Astrocyte (in vitro differentiated cells and primary cell): Measurements from ENCODE around the gene KRCC1. TPM values are rescaled to one million over a fixed set of nuclear protein-coding genes. Genes with fewer than 3 reads are reported as not detected.

ENCODE experiments used
- DNase-seq: peaks from one replicate; pipeline ENCODE4 v3.0.0-alpha.2; 2010; ENCODE audit warnings: low read depth
- FAIRE-seq: peaks from 2 replicates; lab custom pipeline; 2011; peaks lifted over from hg19 to GRCh38; lab: Jason Lieb, UNC
- H2AFZ ChIP-seq: 2 replicates; pipeline ENCODE4 v1.6.0; 2012; ENCODE audit warnings: low read depth, low read length, inconsistent platforms
- H3K27ac ChIP-seq: 2 replicates; pipeline ENCODE4 v1.5.1; 2011; ENCODE audit warnings: low read depth, low read length, inconsistent platforms
- H3K27me3 ChIP-seq: 2 replicates; pipeline ENCODE4 v1.6.0; 2011; ENCODE audit warnings: low read length, inconsistent platforms; ENCODE audit not compliant: insufficient read depth
- H3K36me3 ChIP-seq: 2 replicates; pipeline ENCODE4 v1.5.1; 2011; ENCODE audit warnings: low read length, inconsistent platforms; ENCODE audit not compliant: insufficient read depth
- H3K4me1 ChIP-seq: 2 replicates; pipeline ENCODE4 v1.5.1; 2011; ENCODE audit warnings: low read length, inconsistent platforms; ENCODE audit not compliant: insufficient read depth
- H3K4me2 ChIP-seq: 2 replicates; pipeline ENCODE4 v1.6.0; 2012; ENCODE audit warnings: low read length, inconsistent platforms
- H3K4me3 ChIP-seq: 2 replicates; pipeline ENCODE4 v1.5.1; 2011; ENCODE audit warnings: low read depth, mild to moderate bottlenecking, low read length, inconsistent platforms; ENCODE audit not compliant: insufficient read depth
- H3K79me2 ChIP-seq: 2 replicates; pipeline ENCODE4 v1.6.0; 2012; ENCODE audit warnings: mild to moderate bottlenecking, low read length, inconsistent platforms; ENCODE audit not compliant: insufficient read depth
- H3K9ac ChIP-seq: 2 replicates; pipeline ENCODE4 v1.6.0; 2012; ENCODE audit warnings: mild to moderate bottlenecking, low read length, inconsistent platforms
- H3K9me3 ChIP-seq: 2 replicates; pipeline ENCODE4 v1.5.1; 2012; ENCODE audit warnings: low read depth, mild to moderate bottlenecking, low read length, inconsistent platforms; ENCODE audit not compliant: insufficient read depth
- H4K20me1 ChIP-seq: 2 replicates; pipeline ENCODE4 v1.6.0; 2012; ENCODE audit warnings: low read length, inconsistent platforms; ENCODE audit not compliant: insufficient read depth
- H3K27ac Mint-ChIP-seq: one replicate; pipeline ENCODE4 v1.8.0; 2021; ENCODE audit warnings: mild to moderate bottlenecking, mixed read lengths; ENCODE audit not compliant: unreplicated experiment
- H3K27me3 Mint-ChIP-seq: one replicate; pipeline ENCODE4 v1.8.0; 2021; ENCODE audit warnings: low read depth, mixed read lengths; ENCODE audit not compliant: unreplicated experiment
- H3K36me3 Mint-ChIP-seq: one replicate; pipeline ENCODE4 v1.8.0; 2021; ENCODE audit warnings: low read depth, mixed read lengths; ENCODE audit not compliant: unreplicated experiment
- H3K4me1 Mint-ChIP-seq: one replicate; pipeline ENCODE4 v1.8.0; 2021; ENCODE audit warnings: low read depth, mixed read lengths; ENCODE audit not compliant: unreplicated experiment
- H3K4me3 Mint-ChIP-seq: one replicate; pipeline ENCODE4 v1.8.0; 2021; ENCODE audit warnings: mild to moderate bottlenecking, moderate library complexity, mixed read lengths; ENCODE audit not compliant: unreplicated experiment
- H3K9me3 Mint-ChIP-seq: one replicate; pipeline ENCODE4 v1.8.0; 2021; ENCODE audit warnings: mild to moderate bottlenecking, mixed read lengths; ENCODE audit not compliant: unreplicated experiment
- CTCF ChIP-seq: IDR thresholded peaks from 2 replicates; pipeline ENCODE4 v1.5.1; 2011; ENCODE audit warnings: low read depth, mild to moderate bottlenecking, inconsistent platforms, low read length, moderate library complexity; ENCODE audit not compliant: insufficient read depth
- EZH2 ChIP-seq: IDR thresholded peaks from 2 replicates; pipeline ENCODE4 v1.6.1; 2012; ENCODE audit warnings: mild to moderate bottlenecking, low read length, inconsistent platforms; ENCODE audit not compliant: insufficient read depth
- total RNA-seq: library from RNA; stranded (reverse); gene quantifications from 2 replicates; pipeline ENCODE4 v1.2.1, GENCODE V29; 2021

KRCC1 gene
- total RNA-seq, 1 donor from 2014 or later = 17.7 TPM

- peaks cover 29% of the 10 kb centered on the region for H3K4me1 Mint-ChIP-seq
- Histone ChIP-seq H3K4me3 (no peak overlapping the region), H3K79me2 (peaks cover 11% of the 10 kb centered on the region), H3K27me3 (no peaks in the 10 kb centered on the region), H3K4me2 (no peak overlapping the region), H3K27ac (no peak overlapping the region), H3K9me3 (no peaks in the 10 kb centered on the region), H3K4me1 (peaks cover 12% of the 10 kb centered on the region), H2AFZ (no peak overlapping the region), H3K36me3 (peaks cover 8% of the 10 kb centered on the region), H3K9ac (no peak overlapping the region), H4K20me1 (no peaks in the 10 kb centered on the region)
- H3K9me3 Mint-ChIP-seq = no peaks in the 10 kb centered on the region
- H3K4me3 Mint-ChIP-seq = no peak overlapping the region
- DNase-seq = no peak
- no peak for FAIRE-seq
- H3K27me3 Mint-ChIP-seq = no peaks in the 10 kb centered on the region
- no peak for TF ChIP-seq EZH2
- no peak for TF ChIP-seq CTCF
- no peak overlapping the region for H3K27ac Mint-ChIP-seq
- peaks cover 2% of the 10 kb centered on the region for H3K36me3 Mint-ChIP-seq
Observed at GRCh38 chr2:88036182-88036581, 19.4 kb downstream of the KRCC1 start.

- TF ChIP-seq EZH2 (no peak), CTCF (no peak)
- DNase-seq (no peak), FAIRE-seq (no peak)
- peaks cover 5% of the 10 kb centered on the region for H3K36me3 Mint-ChIP-seq
- H4K20me1 ChIP-seq = no peaks in the 10 kb centered on the region
- H3K9me3 ChIP-seq = no peaks in the 10 kb centered on the region
- no peaks in the 10 kb centered on the region for H3K4me1 ChIP-seq
- no peak overlapping the region for H3K4me2 ChIP-seq
- H3K4me3 Mint-ChIP-seq = no peak overlapping the region
- H3K79me2 ChIP-seq = peaks cover 3% of the 10 kb centered on the region
- H3K27ac Mint-ChIP-seq = no peak overlapping the region
- peaks cover 27% of the 10 kb centered on the region for H3K36me3 ChIP-seq
- H3K4me1 Mint-ChIP-seq = peaks cover 4% of the 10 kb centered on the region
- no peaks in the 10 kb centered on the region for H3K27me3 Mint-ChIP-seq
- H3K9me3 Mint-ChIP-seq = no peaks in the 10 kb centered on the region
- no peak overlapping the region for H3K4me3 ChIP-seq
- no peak overlapping the region for H3K27ac ChIP-seq
- H2AFZ ChIP-seq = no peak overlapping the region
- H3K9ac ChIP-seq = no peak overlapping the region
- H3K27me3 ChIP-seq = no peaks in the 10 kb centered on the region
Observed at GRCh38 chr2:88032070-88032702, 23.4 kb downstream of the KRCC1 start.

- FAIRE-seq = no peak
- H3K36me3 ChIP-seq = peaks cover 36% of the 10 kb centered on the region
- H3K27ac Mint-ChIP-seq = peak overlapping the region; percentile 14
Observed at GRCh38 chr2:88028931-88029330, 26.7 kb downstream of the KRCC1 start.

More at GRCh38 chr2:88028931-88029330, 26.7 kb downstream of the KRCC1 start:
- H3K9ac ChIP-seq = no peak overlapping the region
- no peak overlapping the region for H3K27ac ChIP-seq
- H3K27me3 ChIP-seq = no peaks in the 10 kb centered on the region
- Mint-ChIP-seq H3K36me3 (peaks cover 3% of the 10 kb centered on the region), H3K4me3 (no peak overlapping the region), H3K9me3 (no peaks in the 10 kb centered on the region), H3K27me3 (no peaks in the 10 kb centered on the region), H3K4me1 (no peaks in the 10 kb centered on the region)
- H3K4me1 ChIP-seq = no peaks in the 10 kb centered on the region
- no peaks in the 10 kb centered on the region for H4K20me1 ChIP-seq
- no peak overlapping the region for H3K4me2 ChIP-seq
- DNase-seq = no peak
- H3K9me3 ChIP-seq = no peaks in the 10 kb centered on the region
- no peak overlapping the region for H3K4me3 ChIP-seq
- no peaks in the 10 kb centered on the region for H3K79me2 ChIP-seq
- no peak overlapping the region for H2AFZ ChIP-seq
- TF ChIP-seq CTCF (no peak), EZH2 (no peak)
